ENCODE data around the gene ZNF536.

The ZNF536 gene

GRCh38 chr19:30363073-30363472 is 9.1 kb upstream of the ZNF536 start:
- no peak for DNase-seq (ENCODE audit: low spot score)

- no peak for DNase-seq (ENCODE audit: low spot score)
These were observed 7.1 kb upstream of the ZNF536 start for GRCh38 chr19:30364866-30365800.

- DNase-seq (ENCODE audit: low spot score) = no peak
These were observed 5.9 kb upstream of the ZNF536 start for GRCh38 chr19:30366282-30366681.

- no peak for DNase-seq (ENCODE audit: low spot score)
These were observed 5.2 kb upstream of the ZNF536 start for GRCh38 chr19:30367006-30367405.

- DNase-seq (ENCODE audit: low spot score) = no peak
These were observed 4.8 kb upstream of the ZNF536 start for GRCh38 chr19:30367421-30367820.

GRCh38 chr19:30369833-30370232 is 2.4 kb upstream of the ZNF536 start:
- no peak for DNase-seq (ENCODE audit: low spot score)

- DNase-seq (ENCODE audit: low spot score) = no peak
These were observed 885 bp upstream of the ZNF536 start for GRCh38 chr19:30371161-30371836.

GRCh38 chr19:30373593-30373992 is 1.4 kb downstream of the ZNF536 start:
- no peak for DNase-seq (ENCODE audit: low spot score)

- no peak for DNase-seq (ENCODE audit: low spot score)
These were observed 2.3 kb downstream of the ZNF536 start for GRCh38 chr19:30374539-30374864.

GRCh38 chr19:30374865-30375552 is 2.8 kb downstream of the ZNF536 start:
- no peak for DNase-seq (ENCODE audit: low spot score)

- DNase-seq (ENCODE audit: low spot score) = no peak
These were observed 3.4 kb downstream of the ZNF536 start for GRCh38 chr19:30375553-30376031.

GRCh38 chr19:30376272-30376671 is 4.1 kb downstream of the ZNF536 start:
- no peak for DNase-seq (ENCODE audit: low spot score)

GRCh38 chr19:30376826-30377425 is 4.7 kb downstream of the ZNF536 start:
- no peak for DNase-seq (ENCODE audit: low spot score)

GRCh38 chr19:30378701-30379100 is 6.5 kb downstream of the ZNF536 start:
- DNase-seq (ENCODE audit: low spot score) = no peak

GRCh38 chr19:30379841-30380610 is 7.8 kb downstream of the ZNF536 start:
- no peak for DNase-seq (ENCODE audit: low spot score)

GRCh38 chr19:30381366-30381765 is 9.2 kb downstream of the ZNF536 start:
- no peak for DNase-seq (ENCODE audit: low spot score)

GRCh38 chr19:30385174-30385573 is 13.0 kb downstream of the ZNF536 start:
- no peak for DNase-seq (ENCODE audit: low spot score)

GRCh38 chr19:30385666-30386065 is 13.5 kb downstream of the ZNF536 start:
- no peak for DNase-seq (ENCODE audit: low spot score)

GRCh38 chr19:30386551-30387143 is 14.5 kb downstream of the ZNF536 start:
- no peak for DNase-seq (ENCODE audit: low spot score)

GRCh38 chr19:30387311-30388115 is 15.3 kb downstream of the ZNF536 start:
- no peak for DNase-seq (ENCODE audit: low spot score)

Data from CD4-positive, alpha-beta T cell treated with Interleukin-2 at 100 ng/mL for 4 hours (primary cell).